MV-4-11 (cell line): Measurements from ENCODE around the gene TGOLN2.
A peak's percentile ranks its signal among the peaks of the same experiment; 100 is the strongest.
"Not testable (repeated sequence)": the region's sequence is repeated elsewhere in the genome, so short reads cannot be mapped to it uniquely, and the experiment has no call there.

Experiments
- DNase-seq: peaks from one replicate; lab custom pipeline; 2025; lab: John Stamatoyannopoulos, UW

Gene TGOLN2

GRCh38 chr2:85327822-85328617, at the start of gene TGOLN2:
TSS of gene TGOLN2 (minus strand) at chr2:85327989. CDS start at chr2:85327962, 27 bp downstream.
- peak; percentile 92 for DNase-seq

DNA sequence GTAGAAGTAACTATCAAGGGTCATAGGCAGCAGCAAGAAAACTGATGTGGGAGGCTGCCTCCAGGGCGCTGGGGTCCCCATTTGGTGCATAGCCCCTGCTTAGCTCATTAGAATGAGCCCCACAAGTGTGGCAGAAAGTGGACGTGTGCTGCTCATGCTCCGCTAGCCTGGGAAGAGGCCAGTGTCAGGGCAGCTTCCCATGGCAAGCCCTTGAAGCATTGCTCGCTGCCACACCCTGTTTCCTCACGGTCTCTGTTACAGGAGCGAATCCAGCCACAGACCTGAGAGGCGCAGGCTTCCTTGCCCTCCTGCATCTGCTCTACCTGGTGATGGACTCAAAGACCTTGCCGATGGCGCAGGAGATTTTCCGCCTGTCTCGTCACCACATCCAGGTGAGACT, 49.3 kb upstream of the TGOLN2 start:
- DNase-seq: no peak

DNA sequence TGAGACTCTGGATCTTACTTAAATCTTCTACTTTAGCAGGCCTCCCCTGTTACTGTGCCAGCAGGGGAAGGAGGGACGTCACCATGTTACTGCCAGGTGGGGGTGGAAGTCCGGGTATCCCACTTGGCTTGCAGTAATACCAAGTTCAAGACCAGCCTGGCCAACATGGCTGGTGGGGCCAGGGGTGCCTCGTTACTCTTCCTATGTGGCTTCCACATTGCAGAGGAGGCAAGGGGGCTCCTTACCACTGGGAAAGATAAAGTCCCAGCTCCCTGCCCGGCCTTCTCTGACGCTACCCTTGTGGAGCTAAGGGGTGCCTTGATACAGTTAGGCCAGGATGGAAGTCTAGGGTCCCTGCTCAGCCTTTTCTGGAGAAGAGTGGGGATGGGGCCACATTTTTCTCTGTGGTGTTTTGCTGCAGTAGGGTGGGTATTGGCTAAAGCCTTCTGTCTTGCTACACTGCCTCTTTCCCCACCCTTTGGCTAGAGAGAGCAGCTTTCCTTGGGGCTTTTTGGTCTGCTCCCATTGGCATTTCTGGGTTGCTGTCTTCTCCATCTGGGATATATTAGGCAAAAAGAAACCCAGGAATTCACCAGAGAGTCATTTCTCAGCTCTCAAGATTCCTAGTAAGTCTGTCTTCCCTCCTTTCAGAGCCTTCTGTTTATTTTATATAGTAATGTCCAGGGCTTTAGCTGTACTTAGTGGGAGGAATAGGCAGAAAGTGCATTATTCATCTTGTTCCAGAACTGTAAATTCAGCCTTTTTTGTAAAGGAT, 48.7 kb upstream of the TGOLN2 start:
- no peak for DNase-seq

- no peak for DNase-seq
These were observed 43.3 kb upstream of the TGOLN2 start for GRCh38 chr2:85371045-85371444.

DNA sequence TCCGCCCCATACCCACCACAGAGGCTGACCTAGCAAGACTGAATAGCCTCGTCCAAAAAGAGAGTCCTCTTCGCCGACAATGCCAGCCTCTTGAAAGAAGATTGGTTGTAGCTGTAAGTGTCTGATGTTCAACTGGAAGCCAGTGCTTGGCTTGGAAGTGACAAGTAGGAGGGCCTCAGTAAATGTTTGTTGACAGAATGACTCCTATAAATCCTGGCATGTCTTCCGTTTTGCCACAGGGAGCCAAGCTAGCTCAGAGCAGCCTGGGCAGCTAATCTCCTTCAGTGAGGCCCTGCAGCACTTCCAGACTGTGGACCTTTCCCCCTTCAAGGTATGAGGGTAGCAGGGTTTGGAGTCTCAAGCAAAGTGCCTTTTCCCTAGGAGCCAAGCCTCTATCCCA, 41.7 kb upstream of the TGOLN2 start:
- DNase-seq: no peak

DNA sequence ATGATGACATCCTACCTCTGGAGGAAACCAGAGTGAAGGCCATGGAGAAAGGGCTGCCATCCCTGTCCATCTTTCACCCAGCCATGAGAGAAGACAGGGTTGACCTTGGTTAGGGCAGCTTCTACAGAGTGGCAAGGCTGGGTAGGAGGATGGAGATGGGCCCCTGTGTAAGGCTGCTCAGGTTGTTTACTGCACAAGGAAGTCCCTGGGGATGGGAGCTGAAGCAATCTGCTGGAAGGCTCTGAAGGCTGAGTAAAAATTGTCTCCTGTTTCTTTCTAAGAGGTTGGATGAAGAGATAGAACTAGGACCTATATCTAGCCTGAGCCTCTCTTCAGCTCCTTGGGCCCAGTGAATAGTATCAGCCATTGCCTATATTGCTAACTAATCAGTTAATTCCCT, 41.1 kb upstream of the TGOLN2 start:
- DNase-seq: no peak

- no peak for DNase-seq
These were observed 39.4 kb upstream of the TGOLN2 start for GRCh38 chr2:85367180-85367579.

- not testable (repeated sequence) for DNase-seq
These were observed 35.0 kb upstream of the TGOLN2 start for GRCh38 chr2:85362653-85363387.

- DNase-seq: no peak
These were observed 29.9 kb upstream of the TGOLN2 start for GRCh38 chr2:85357736-85358135.

- DNase-seq: no peak
These were observed 28.4 kb upstream of the TGOLN2 start for GRCh38 chr2:85356186-85356585.

DNA sequence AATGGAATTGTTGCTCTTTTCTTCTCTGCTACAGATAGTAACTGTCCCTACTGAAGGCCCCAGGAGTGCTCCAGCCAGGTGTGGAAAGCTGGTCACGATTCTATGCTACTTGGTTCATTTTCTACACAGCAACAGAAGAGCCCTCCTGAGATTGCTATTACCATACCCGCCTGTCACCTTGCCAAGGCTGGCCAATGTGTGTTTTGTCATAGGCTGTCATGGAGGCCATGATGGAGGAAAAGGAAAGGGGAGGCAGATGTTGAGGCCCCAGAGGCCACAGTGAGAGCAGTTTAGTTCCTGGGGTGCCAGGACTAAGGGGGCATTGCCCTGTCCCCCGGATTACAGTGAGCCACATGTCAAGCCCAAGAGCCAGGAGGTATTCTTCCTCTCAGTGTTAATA, 27.7 kb upstream of the TGOLN2 start:
- DNase-seq: no peak

DNA sequence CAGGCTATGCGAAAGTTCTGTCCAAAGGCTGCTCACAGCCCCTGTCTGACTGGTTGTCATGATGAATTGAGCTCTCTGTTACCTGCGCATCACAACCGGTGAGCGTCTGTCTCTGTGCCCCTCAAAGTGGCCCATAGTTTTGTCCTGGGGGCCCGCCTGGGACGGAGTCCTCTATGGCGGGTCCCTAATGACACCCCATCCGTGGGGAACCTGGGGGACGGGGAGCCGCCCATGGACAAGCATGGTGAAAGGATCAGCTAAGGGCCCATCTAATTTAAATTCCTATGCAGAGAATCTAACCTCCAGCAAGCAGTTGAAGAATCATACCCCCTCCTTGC, 27.3 kb upstream of the TGOLN2 start:
- no peak for DNase-seq

GRCh38 chr2:85354286-85355072, 26.7 kb upstream of the TGOLN2 start, which contains the start of the genes ELMOD3 and RETSAT:
TSS of gene ELMOD3 (plus strand) at chr2:85354769. CDS start at chr2:85357199, 2,430 bp downstream.
TSS of gene RETSAT (minus strand) at chr2:85354528. CDS start at chr2:85354507, 21 bp downstream.
- DNase-seq: peak; percentile 99

DNA sequence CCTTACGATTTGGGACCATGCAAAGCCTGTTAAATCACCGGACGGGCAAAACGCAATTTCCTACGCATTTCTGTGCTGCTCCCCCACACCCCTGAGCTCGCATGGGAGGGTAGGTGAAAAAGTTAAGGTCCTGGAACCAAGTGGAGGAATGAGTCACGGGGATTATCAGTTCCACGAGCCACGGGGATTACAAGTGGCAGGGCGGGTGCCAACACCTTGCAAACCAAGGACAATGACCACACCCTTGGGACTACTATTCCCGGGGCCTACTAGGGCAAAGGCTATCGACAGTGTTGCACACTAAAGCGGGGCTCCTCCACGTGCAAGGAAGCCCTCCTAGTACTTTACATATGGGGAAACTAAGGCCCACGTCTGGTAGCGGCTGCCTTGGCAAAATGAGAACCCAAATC, 26.1 kb upstream of the TGOLN2 start:
- DNase-seq: peak; percentile 18

- DNase-seq: no peak
These were observed 19.8 kb upstream of the TGOLN2 start for GRCh38 chr2:85347599-85347998.

DNA sequence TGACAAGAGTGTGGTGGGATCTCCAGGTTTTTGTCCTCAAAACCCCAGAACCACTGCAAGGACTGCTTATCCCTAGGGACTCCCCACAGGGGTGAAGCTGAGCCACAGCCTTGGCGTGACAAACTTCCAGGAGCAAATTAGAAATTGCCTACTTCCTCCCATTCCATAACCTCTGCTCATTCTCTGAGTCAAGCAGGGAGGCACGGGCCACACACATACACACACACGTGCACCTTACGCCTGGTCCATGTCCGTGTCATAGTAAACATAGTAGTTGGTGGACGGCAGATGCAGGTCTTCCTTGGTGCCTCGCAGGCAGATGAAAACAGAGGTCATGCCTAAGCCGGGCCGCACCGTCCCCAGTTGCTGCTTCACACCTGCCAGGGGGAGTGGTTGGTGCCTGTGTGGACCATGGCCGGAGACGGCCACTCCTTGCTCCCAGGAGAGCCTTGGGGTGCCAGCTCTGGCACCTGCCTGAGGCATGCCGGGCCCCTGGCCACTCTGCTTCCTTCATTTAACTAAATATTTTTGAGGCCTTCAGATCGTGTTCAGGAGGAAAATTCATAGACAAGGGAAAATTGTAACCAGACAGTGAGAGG, 16.7 kb upstream of the TGOLN2 start:
- DNase-seq: no peak

DNA sequence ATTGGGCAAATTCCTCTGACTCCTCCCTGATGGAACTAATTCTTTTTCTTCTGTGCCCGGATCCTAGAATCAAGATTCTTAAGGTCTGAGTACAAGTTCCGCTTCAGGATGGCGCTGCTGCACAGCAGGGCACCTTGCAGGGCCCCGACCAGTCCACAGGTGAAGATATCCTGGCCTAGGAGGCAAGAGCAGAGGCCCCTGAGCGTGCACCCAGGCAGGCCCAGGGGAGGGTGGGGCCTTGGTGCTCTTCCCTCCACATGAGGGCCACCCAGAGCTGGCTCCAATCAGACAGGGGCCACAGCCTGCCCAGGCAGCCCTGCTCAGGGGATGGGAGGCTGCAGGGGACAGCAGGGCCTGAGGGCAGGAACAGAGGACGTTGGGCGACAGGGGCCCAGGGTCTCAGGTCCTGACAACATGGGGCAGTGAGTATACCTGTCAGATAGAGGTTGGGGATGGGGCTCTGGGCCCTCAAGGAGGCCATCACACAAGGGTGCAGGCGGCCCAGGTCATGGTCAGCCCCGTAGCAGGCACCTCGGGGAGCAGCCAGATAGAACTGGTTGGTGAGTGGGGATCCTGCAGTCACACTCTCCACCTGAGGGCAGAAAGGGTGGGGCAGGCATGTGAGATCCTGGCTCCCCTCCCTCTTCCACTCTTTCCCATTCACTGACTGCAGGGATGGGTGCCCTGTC, 15.6 kb upstream of the TGOLN2 start:
- DNase-seq: not testable (repeated sequence)

DNA sequence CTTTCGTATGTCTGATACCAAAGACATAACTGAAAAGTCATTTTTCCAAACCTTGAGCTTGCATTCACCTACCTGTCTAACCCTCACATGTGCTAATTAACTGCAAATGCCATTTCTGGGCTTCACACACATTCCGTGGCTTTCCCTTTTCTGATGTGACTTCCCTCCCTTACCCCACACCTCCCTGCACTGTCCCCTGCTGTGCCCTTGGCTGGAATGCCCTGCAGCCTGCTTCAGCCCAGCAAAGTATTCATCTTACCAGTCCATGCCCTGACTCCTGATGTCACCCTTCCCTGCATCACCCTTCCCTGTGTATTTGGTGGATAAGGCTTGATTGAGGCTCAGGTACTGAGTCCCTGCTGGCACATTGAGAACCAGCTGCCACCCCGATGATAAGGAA, 14.4 kb upstream of the TGOLN2 start:
- DNase-seq: no peak

DNA sequence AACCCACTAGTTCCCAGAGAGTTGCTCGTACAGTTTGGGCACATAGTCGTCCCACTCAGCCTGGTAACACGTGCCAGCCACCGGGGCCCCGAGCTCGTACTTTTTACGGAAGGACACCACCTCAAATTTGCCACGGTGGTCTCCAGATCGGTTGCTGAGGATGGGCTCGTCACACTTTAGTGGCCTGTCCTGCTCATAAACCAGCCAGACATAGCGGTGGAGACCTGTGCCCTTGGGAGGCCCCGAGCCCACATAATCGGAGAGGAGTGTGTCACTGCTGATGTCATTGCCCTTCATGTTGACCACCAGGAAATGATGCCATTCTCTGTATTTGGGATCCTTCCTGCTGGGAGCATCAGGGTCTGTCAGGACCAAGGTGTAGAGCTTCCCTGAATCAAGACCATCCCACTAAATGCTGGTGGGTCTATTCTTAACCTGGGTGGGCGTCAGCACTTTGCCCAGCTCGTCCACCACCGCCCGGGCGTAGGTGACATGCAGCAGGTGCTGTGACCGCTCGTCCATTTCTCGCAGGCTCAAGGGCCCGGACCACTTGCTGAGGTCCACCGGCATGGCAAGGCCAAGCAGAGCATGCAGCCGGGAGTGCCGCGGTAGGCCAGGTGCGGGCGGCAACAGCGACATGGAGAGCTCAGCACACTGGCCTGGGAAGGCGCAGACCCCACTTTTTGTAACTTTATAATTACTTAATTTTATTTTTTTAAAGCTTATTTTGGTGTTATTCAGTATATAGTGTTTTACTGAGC, 13.7 kb upstream of the TGOLN2 start:
- DNase-seq: no peak
